GM12878 (cell line): ENCODE data around the gene GNAQ. TPM values are rescaled to one million over a fixed set of nuclear protein-coding genes. Genes with fewer than 3 reads are reported as not detected.

Experiments used
- ATAC-seq: fragments of 200-7000 bp; cut with Tn5 transposase; 3 replicates; pipeline ENCODE4 v1.9.1; 2020; ENCODE audit warnings: mild to moderate bottlenecking, moderate library complexity
- BruUV-seq: library from RNA; stranded (reverse); fragments of 400-500 nt; replicated peaks from 2 replicates; lab custom pipeline; 2021; lab: Mats Ljungman, UMichigan
- CTCF ChIA-PET: fragments of 300-600 bp; sonication (Branson Sonifier 250); formaldehyde crosslinking; extraction: SDS; loops from one replicate; lab custom pipeline; 2021; ENCODE audit warnings: inconsistent platforms; lab: Yijun Ruan, JAX
- POLR2A ChIA-PET: fragments of 350-600 bp; formaldehyde crosslinking; extraction: SDS; loops from one replicate; lab custom pipeline; 2021; ENCODE audit warnings: inconsistent platforms; lab: Charles Lee
- RAD21 ChIA-PET: fragments of 300-600 bp; sonication (Branson Sonifier 250); formaldehyde crosslinking; loops from one replicate; lab custom pipeline; 2023; ENCODE audit warnings: antibody characterized with exemption; ENCODE audit not compliant: unreplicated experiment; lab: Charles Lee
- SMC1A ChIA-PET: fragments of 300-600 bp; sonication (Branson Sonifier 250); formaldehyde crosslinking; loops from one replicate; lab custom pipeline; 2023; ENCODE audit not compliant: unreplicated experiment, uncharacterized antibody; lab: Charles Lee
- DNase-seq: peaks from one replicate; pipeline ENCODE4 v3.0.0-alpha.2; 2011; ENCODE audit warnings: low read depth, low spot score
- FAIRE-seq: peaks from 3 replicates; lab custom pipeline; 2011; peaks lifted over from hg19 to GRCh38; lab: Jason Lieb, UNC
- H2AFZ ChIP-seq: 2 replicates; pipeline ENCODE4 v1.6.0; 2011; ENCODE audit warnings: low read depth, low read length, control low read depth; ENCODE audit not compliant: control insufficient read depth
- H3K27ac ChIP-seq: 2 replicates; pipeline ENCODE4 v1.5.1; 2011; ENCODE audit warnings: control low read depth; ENCODE audit not compliant: control insufficient read depth, insufficient read depth
- H3K27me3 ChIP-seq, 2 experiments: replicated peaks in 1 of 2; 2 replicates each; pipeline versions ENCODE4 v1.6.0 to v1.6.1; 2011; ENCODE audit warnings: low read length in 1 of 2; ENCODE audit not compliant: control insufficient read depth in 2 of 2, insufficient read depth in 2 of 2
- H3K36me3 ChIP-seq, 2 experiments: 2 replicates each; pipeline ENCODE4 v1.5.1; 2011; ENCODE audit warnings: low read length in 1 of 2; ENCODE audit not compliant: control insufficient read depth in 2 of 2, insufficient read depth in 2 of 2
- H3K4me1 ChIP-seq: 2 replicates; pipeline ENCODE4 v1.6.1; 2011; ENCODE audit warnings: mild to moderate bottlenecking, low read length, moderate library complexity, mixed read lengths; ENCODE audit not compliant: control insufficient read depth, insufficient read depth
- H3K4me2 ChIP-seq: 2 replicates; pipeline ENCODE4 v1.6.0; 2011; ENCODE audit warnings: control low read depth; ENCODE audit not compliant: control insufficient read depth, insufficient read depth
- H3K4me3 ChIP-seq: fragments of 200-600 bp; sonication (generic); 2 replicates; pipeline ENCODE4 v1.5.1; 2016
- H3K79me2 ChIP-seq: 2 replicates; pipeline ENCODE4 v1.6.0; 2011; ENCODE audit warnings: low read length; ENCODE audit not compliant: control insufficient read depth, insufficient read depth
- H3K9ac ChIP-seq: 2 replicates; pipeline ENCODE4 v1.8.0; 2011; ENCODE audit warnings: low read length, control low read depth, mixed read lengths; ENCODE audit not compliant: control insufficient read depth, insufficient read depth
- H3K9me3 ChIP-seq: replicated peaks from 3 replicates; pipeline ENCODE4 v1.5.1; 2011; ENCODE audit warnings: mild to moderate bottlenecking, low read length; ENCODE audit not compliant: control insufficient read depth, insufficient read depth
- H4K20me1 ChIP-seq: 2 replicates; pipeline ENCODE4 v1.6.0; 2011; ENCODE audit not compliant: control insufficient read depth, insufficient read depth
- MLLT1 ChIP-seq: fragments of 450-650 bp; IDR thresholded peaks from 2 replicates; pipeline ENCODE4 v1.6.1; 2016; ENCODE audit warnings: mild to moderate bottlenecking
- SRF ChIP-seq, 2 experiments: IDR thresholded peaks; 2 replicates each; pipeline ENCODE4 v1.6.1; 2011; ENCODE audit warnings: low read depth in 2 of 2, low read length in 2 of 2, mild to moderate bottlenecking in 1 of 2, moderate library complexity in 1 of 2
- WGBS: methylation state at CpG from one replicate; pipeline ENCODE4 v1.1.6; 2016; ENCODE audit warnings: low lambda C conversion rate; ENCODE audit not compliant: insufficient replicate concordance, insufficient coverage; ENCODE audit errors: missing lambda C conversion rate; 5-methylcytosine and 5-hydroxymethylcytosine counted together
- in situ Hi-C: fragments of 300-500 bp; cut with MboI; formaldehyde crosslinking; loops from 9 replicates; pipeline ENCODE4 v1.14.3; 2018; ENCODE audit warnings: mixed read lengths
- intact Hi-C: fragments of 100-400 bp; cut with micrococcal nuclease; formaldehyde crosslinking; loops from one replicate; pipeline ENCODE4 v1.14.2; 2022; ENCODE audit not compliant: unreplicated experiment
- polyA plus RNA-seq, 11 experiments: library from polyadenylated mRNA; depleted of rRNA in 4 of 11; unstranded in 6 of 11; stranded (reverse) in 5 of 11; fragments of >200 nt; fragmentation: Nextera tagmentation in 4 of 11; fragmentation: Illumina TruSeq in 1 of 11; extraction: Ambion mirVana in 4 of 11; extraction: Trizol in 1 of 11; gene quantifications; 1 replicate in 1 of 11; 2 replicates in 10 of 11; pipeline versions ENCODE4 v1.2.1 to v1.2.3, GENCODE V29; 2011 to 2016; ENCODE audit warnings: inconsistent platforms in 2 of 11, missing spikeins in 2 of 11, low read depth in 1 of 11
- total RNA-seq, 4 experiments: library from RNA; depleted of rRNA in 3 of 4; stranded (reverse); fragments of >200 nt in 3 of 4; fragmentation: Illumina TruSeq in 1 of 4; extraction: Trizol in 1 of 4; gene quantifications; 2 replicates each; pipeline versions ENCODE4 v1.2.1 to v1.2.3, GENCODE V29; 2013 to 2021

GNAQ gene
- total and polyA plus RNA-seq, 10 of the 15 experiments (the other 5 are each of a cell fraction or from before 2014, with no cell fraction given): 0.15 to 47.2 (median 0.49) TPM

GRCh38 chr9:78025186-78025585 is 6.4 kb downstream of the GNAQ start:
- TF ChIP-seq SRF (IDR thresholded peaks at IDR 0.05; ENCODE audit: low read depth in 2 of 2, low read length in 2 of 2) (no peak), MLLT1 (peak; percentile 91)
- H3K9me3 ChIP-seq: no peaks in the 10 kb centered on the region
- intact Hi-C loops: no loop called here
- no TSS peak for BruUV-seq
- H3K79me2 ChIP-seq: no peaks in the 10 kb centered on the region
- no peak overlapping the region for H3K9ac ChIP-seq
- WGBS: 70% methylated on average over 7 of the region's 7 CpGs
- ChIA-PET SMC1A (interaction anchor here (0.7 to 4.1 kb wide), 16 partner anchors 8 to 268 kb away, joined by 3 to 38 read pairs (median 4); no protein-coding TSS in a partner anchor), CTCF (interaction anchor here (1.0 to 3.3 kb wide), 3 partner anchors 10 to 196 kb away, joined by 4 to 16 read pairs (median 11); no protein-coding TSS in a partner anchor), POLR2A (interaction anchor here (0.6 to 1.3 kb wide), 2 partner anchors 10 to 207 kb away, joined by 3 to 11 read pairs; no protein-coding TSS in a partner anchor), RAD21 (interaction anchor here (0.9 to 1.8 kb wide), 7 partner anchors 9 to 159 kb away, joined by 3 to 11 read pairs (median 4); no protein-coding TSS in a partner anchor)
- no peak for ATAC-seq
- no peaks in the 10 kb centered on the region for H4K20me1 ChIP-seq
- FAIRE-seq: no peak
- DNase-seq: no peak
- H3K27ac ChIP-seq: no peak overlapping the region
- no peaks in the 10 kb centered on the region for H3K36me3 ChIP-seq
- peaks cover 0 to under 1% of the 10 kb centered on the region in 2 experiments for H3K27me3 ChIP-seq
- in situ Hi-C loops: no loop called here
- no peak overlapping the region for H3K4me3 ChIP-seq
- no peaks in the 10 kb centered on the region for H3K4me1 ChIP-seq
- no peak overlapping the region for H2AFZ ChIP-seq
- H3K4me2 ChIP-seq: no peak overlapping the region
